H4 (cell line): ENCODE measurements around the gene PSMC5. TPM values are rescaled to one million over a fixed set of nuclear protein-coding genes. Genes with fewer than 3 reads are reported as not detected.
"Not testable (repeated sequence)": the region's sequence is repeated elsewhere in the genome, so short reads cannot be mapped to it uniquely, and the experiment has no call there.

Experiments
- DNase-seq: peaks from one replicate; pipeline ENCODE4 v3.0.0-alpha.2; 2015; ENCODE audit warnings: low spot score
- total RNA-seq: library from RNA; depleted of rRNA; stranded (reverse); fragments of >200 nt; shearing (Covaris generic); gene quantifications from 2 replicates; pipeline ENCODE4 v1.2.3, GENCODE V29; 2014; rRNA removed

PSMC5 gene
- total RNA-seq, 1 experiment from 2014 or later = 71.7 TPM

- not testable (repeated sequence) for DNase-seq
These were observed 43.0 kb downstream of the PSMC5 start for GRCh38 chr17:63870292-63870665.

GRCh38 chr17:63871646-63872365, 44.6 kb downstream of the PSMC5 start:
- not testable (repeated sequence) for DNase-seq

GRCh38 chr17:63873577-63873976, 46.3 kb downstream of the PSMC5 start, which contains the start of gene CSH2:
Gene CSH2, minus strand, starts transcription at chr17:63873677. Its CDS starts 63 bp downstream, at chr17:63873614.
- DNase-seq = not testable (repeated sequence)

GRCh38 chr17:63874061-63874626, 46.9 kb downstream of the PSMC5 start:
- DNase-seq = not testable (repeated sequence)

- DNase-seq = not testable (repeated sequence)
These were observed 47.5 kb downstream of the PSMC5 start for GRCh38 chr17:63874693-63875092.

- DNase-seq = not testable (repeated sequence)
These were observed 51.2 kb downstream of the PSMC5 start for GRCh38 chr17:63878413-63878812.

GRCh38 chr17:63880706-63881105, 53.5 kb downstream of the PSMC5 start:
- no peak for DNase-seq

- not testable (repeated sequence) for DNase-seq
These were observed 54.1 kb downstream of the PSMC5 start for GRCh38 chr17:63881337-63881736.

Other genes starting within 250 kb of the PSMC5 start
- gene TACO1, start 226.5 kb upstream of the PSMC5 start, total RNA-seq = 20.7 and 28.1 TPM in 2 replicates
- gene MAP3K3, start 205.0 kb upstream of the PSMC5 start, total RNA-seq = 13.9 and 17.9 TPM in 2 replicates
- gene LIMD2, start 127.3 kb upstream of the PSMC5 start, total RNA-seq = 20.3 and 27.8 TPM in 2 replicates
- 18.5 and 19.9 TPM in 2 replicates for gene STRADA, start 85.6 kb upstream of the PSMC5 start, total RNA-seq
- gene CCDC47, start 53.8 kb upstream of the PSMC5 start, total RNA-seq = 50.4 and 69.3 TPM in 2 replicates
- 21.0 and 30.5 TPM in 2 replicates for gene DDX42, start 53.3 kb upstream of the PSMC5 start, total RNA-seq
- gene FTSJ3, start 232 bp downstream of the PSMC5 start, total RNA-seq = 95.5 and 124 TPM in 2 replicates
- gene SMARCD2, start 15.3 kb downstream of the PSMC5 start, total RNA-seq = 86.3 and 152 TPM in 2 replicates
- gene CSH2, start 46.2 kb downstream of the PSMC5 start, total RNA-seq = not detected in 2 replicates
- not detected in 2 replicates for gene GH2, start 54.5 kb downstream of the PSMC5 start, total RNA-seq
- not detected in 2 replicates for gene CSH1, start 69.1 kb downstream of the PSMC5 start, total RNA-seq
- gene CSHL1, start 83.8 kb downstream of the PSMC5 start, total RNA-seq = not detected in 2 replicates
- gene GH1, start 91.4 kb downstream of the PSMC5 start, total RNA-seq = not detected in 2 replicates
- 1.1 TPM in 1 of 2 replicates, not detected in the other for gene CD79B, start 104.9 kb downstream of the PSMC5 start, total RNA-seq
- 0.02 TPM in 2 replicates for gene SCN4A, start 145.5 kb downstream of the PSMC5 start, total RNA-seq
- gene PRR29, start 170.9 kb downstream of the PSMC5 start, total RNA-seq = 0.27 and 2.3 TPM in 2 replicates
- 0.14 TPM in 1 of 2 replicates, not detected in the other for gene ICAM2, start 193.2 kb downstream of the PSMC5 start, total RNA-seq